ENCODE data around the gene CTDSPL. TPM values are rescaled to one million over a fixed set of nuclear protein-coding genes. Genes with fewer than 3 reads are reported as not detected.
A peak's percentile ranks its signal among the peaks of the same experiment; 100 is the strongest.
"Not testable (repeated sequence)": the region's sequence is repeated elsewhere in the genome, so short reads cannot be mapped to it uniquely, and the experiment has no call there.

The CTDSPL gene, protein sequence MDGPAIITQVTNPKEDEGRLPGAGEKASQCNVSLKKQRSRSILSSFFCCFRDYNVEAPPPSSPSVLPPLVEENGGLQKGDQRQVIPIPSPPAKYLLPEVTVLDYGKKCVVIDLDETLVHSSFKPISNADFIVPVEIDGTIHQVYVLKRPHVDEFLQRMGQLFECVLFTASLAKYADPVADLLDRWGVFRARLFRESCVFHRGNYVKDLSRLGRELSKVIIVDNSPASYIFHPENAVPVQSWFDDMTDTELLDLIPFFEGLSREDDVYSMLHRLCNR
- total RNA-seq = 6.1 and 6.5 TPM in 2 replicates

DNA sequence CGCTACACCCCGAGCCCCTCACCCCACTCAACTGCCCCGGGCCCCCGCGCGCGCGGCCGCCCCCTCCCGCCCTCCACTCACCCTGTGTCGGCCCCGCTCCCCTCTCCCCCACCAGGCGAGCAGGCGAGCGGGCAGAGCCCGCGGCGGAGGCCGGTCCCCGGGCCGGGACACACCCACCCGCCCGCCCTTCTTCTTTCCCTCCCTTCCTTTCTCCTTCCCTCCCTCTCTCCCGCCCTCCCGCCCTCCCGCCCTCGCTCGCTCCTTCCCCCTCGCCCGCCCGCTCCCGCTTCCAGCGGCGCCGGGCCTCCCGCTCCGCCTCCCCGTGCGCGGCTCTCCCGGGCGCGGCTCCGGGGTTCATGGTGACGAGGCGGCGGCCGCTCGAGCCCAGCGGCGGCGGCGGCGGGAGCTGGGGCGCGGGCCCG lies at the start of gene CTDSPL:
Gene CTDSPL (plus strand): TSS at position 261 of the 422 bp plus-strand sequence. CDS start 320 bp downstream, outside the sequence.
- Mint-ChIP-seq H3K4me1 (peaks cover 22% of the 10 kb centered on the region), H3K27ac (peak within 1 kb of the TSS; percentile 76), H3K36me3 (ENCODE audit: low read depth) (no peaks in the 10 kb centered on the region), H3K4me3 (peak within 1 kb of the TSS; percentile 86), H3K27me3 (peaks cover 38% of the 10 kb centered on the region), H3K9me3 (no peaks in the 10 kb centered on the region)
- intact Hi-C loops (cut with micrococcal nuclease) = no loop called here
- DNase-seq = peak; percentile 81

DNA sequence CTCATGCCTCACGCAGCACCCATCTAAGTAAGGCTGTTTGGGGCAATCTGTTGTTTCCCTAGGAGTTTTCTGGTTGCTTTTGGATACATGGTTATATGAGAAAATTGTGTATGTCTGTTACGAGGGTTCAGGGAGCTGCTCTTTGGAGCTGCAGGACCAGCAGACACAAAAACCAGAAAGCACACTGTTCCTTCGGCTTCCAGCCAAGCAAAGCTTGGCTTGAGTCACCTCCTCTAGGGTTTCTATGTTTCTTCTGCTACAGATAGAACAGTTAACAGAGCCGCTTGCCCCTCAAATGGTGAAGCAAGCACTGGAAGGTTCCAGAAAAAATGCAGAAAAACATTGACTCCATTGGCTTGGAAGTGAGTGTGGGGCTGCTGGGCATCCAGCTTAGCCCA lies 49.2 kb upstream of the CTDSPL start:
- Mint-ChIP-seq H3K9me3 (no peaks in the 10 kb centered on the region), H3K27ac (no peak overlapping the region), H3K27me3 (peaks cover 2% of the 10 kb centered on the region), H3K4me3 (no peak overlapping the region), H3K36me3 (ENCODE audit: low read depth) (no peaks in the 10 kb centered on the region), H3K4me1 (no peaks in the 10 kb centered on the region)
- DNase-seq = no peak
- intact Hi-C loops (cut with micrococcal nuclease) = no loop called here

DNA sequence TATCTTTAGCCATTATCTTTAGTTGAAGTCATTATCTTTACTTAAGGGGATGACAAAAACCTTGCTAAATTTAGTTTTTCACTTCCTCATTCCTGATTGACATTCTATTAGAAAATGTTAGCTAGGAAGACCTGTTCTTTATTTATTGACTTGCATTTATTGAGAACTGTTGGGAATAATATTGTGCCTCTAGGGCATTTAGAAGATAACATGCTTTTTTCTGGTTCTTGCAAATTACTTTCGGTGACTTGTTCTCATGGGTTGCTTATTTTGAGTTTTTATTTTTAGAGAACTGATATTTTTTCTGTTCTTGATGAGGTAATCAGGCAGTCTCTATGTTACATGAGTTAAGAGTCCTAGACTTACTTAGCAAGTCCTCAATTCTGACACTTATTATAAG lies 48.3 kb upstream of the CTDSPL start:
- DNase-seq = no peak

DNA sequence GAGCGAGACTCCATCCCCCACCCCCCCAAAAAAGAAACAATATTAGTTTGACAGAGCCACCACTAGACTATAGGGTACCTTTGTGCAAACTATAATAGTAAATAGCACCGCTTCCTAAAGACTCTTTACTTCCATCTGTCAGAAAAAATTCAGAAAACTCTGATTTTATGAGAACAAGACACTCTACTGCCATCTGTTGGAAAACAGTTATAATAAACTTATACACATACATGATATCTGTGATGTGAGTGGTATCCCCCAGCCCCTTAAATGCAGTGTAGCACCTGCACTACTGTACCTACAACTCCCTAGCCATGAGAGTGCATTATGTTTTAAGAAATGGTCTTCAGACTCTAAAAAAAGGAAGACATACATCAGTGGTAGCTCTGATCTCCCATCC lies 47.1 kb upstream of the CTDSPL start:
- no peak overlapping the region for H3K27ac Mint-ChIP-seq
- intact Hi-C loops (cut with micrococcal nuclease) = no loop called here

More for the DNA sequence above, 48.3 kb upstream of the CTDSPL start:
- intact Hi-C loops (cut with micrococcal nuclease) = no loop called here
- Mint-ChIP-seq H3K4me1 (no peaks in the 10 kb centered on the region), H3K27me3 (peaks cover 2% of the 10 kb centered on the region), H3K9me3 (no peaks in the 10 kb centered on the region), H3K36me3 (ENCODE audit: low read depth) (no peaks in the 10 kb centered on the region), H3K4me3 (no peak overlapping the region), H3K27ac (no peak overlapping the region)

DNA sequence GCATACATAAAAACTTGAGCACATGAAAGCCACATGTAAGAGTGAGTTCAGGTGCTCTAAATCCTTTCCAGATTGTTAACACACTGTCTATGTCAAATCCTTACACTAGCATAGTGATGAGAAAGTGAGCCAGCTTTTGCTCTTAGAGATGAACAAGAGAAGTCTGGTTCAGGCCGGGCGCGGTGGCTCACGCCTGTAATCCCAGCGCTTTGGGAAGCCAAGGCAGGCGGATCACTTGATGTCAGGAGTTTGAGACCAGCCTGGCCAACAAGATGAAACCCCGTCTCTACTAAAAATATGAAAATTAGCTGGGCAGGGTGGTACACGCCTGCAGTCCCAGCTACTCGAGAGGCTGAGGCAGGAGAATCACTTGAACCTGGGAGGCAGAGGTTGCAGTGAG lies 46.5 kb upstream of the CTDSPL start:
- H3K9me3 Mint-ChIP-seq; H3K4me3 Mint-ChIP-seq; H3K27ac Mint-ChIP-seq; H3K4me1 Mint-ChIP-seq; H3K27me3 Mint-ChIP-seq; H3K36me3 Mint-ChIP-seq (ENCODE audit: low read depth); intact Hi-C loops (cut with micrococcal nuclease); DNase-seq: not testable (repeated sequence)

More for the DNA sequence above, 47.1 kb upstream of the CTDSPL start:
- Mint-ChIP-seq H3K27me3 (peaks cover 2% of the 10 kb centered on the region), H3K9me3 (no peaks in the 10 kb centered on the region), H3K36me3 (ENCODE audit: low read depth) (no peaks in the 10 kb centered on the region), H3K4me3 (no peak overlapping the region), H3K4me1 (no peaks in the 10 kb centered on the region)
- no peak for DNase-seq

DNA sequence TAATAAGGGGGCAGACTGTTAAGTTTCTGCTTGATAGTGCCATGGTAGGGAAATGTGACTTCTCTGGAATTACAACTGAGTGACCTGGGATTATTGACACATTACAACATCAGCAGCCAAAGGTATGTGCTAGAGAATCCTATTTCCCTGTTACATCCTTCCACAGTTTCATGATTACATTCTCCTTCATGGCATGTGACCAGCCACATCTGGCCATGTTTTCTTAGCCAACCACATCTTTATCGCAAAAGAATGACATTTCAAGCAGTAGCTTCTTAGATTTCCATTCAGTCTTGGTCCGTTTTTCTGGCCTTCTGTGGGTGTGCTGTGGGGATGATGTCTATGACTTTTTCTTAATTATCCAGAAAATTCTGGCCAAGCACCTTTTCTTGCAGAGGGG lies 45.4 kb upstream of the CTDSPL start:
- intact Hi-C loops (cut with micrococcal nuclease) = no loop called here
- DNase-seq = no peak
- H3K27me3 Mint-ChIP-seq = peaks cover 4% of the 10 kb centered on the region
- H3K4me3 Mint-ChIP-seq = no peak overlapping the region
- no peaks in the 10 kb centered on the region for H3K9me3 Mint-ChIP-seq
- no peak overlapping the region for H3K27ac Mint-ChIP-seq
- no peaks in the 10 kb centered on the region for H3K36me3 Mint-ChIP-seq (ENCODE audit: low read depth)
- no peaks in the 10 kb centered on the region for H3K4me1 Mint-ChIP-seq

DNA sequence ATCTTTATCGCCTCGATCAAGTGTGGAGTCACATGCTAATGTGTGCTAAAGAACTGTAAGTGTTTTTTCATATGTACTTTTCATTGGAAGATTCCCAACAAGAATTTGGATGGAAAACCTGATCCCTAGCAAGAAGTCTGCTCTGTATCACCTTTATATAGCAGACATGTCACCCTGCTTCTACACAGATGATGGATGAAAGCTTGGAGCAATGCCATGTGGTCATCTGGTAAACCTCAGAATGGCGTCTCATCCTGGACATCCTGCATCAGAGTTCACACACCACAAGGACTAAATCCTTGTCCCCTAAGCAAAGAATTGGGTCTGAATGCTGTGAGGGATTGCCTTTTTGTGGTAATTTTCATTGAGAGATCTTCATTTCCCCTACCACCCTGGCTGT lies 42.1 kb upstream of the CTDSPL start:
- no peak for DNase-seq
- Mint-ChIP-seq H3K4me3 (no peak overlapping the region), H3K27ac (no peak overlapping the region), H3K9me3 (no peaks in the 10 kb centered on the region), H3K27me3 (peaks cover 4% of the 10 kb centered on the region), H3K4me1 (no peaks in the 10 kb centered on the region), H3K36me3 (ENCODE audit: low read depth) (no peaks in the 10 kb centered on the region)
- intact Hi-C loops (cut with micrococcal nuclease) = no loop called here

DNA sequence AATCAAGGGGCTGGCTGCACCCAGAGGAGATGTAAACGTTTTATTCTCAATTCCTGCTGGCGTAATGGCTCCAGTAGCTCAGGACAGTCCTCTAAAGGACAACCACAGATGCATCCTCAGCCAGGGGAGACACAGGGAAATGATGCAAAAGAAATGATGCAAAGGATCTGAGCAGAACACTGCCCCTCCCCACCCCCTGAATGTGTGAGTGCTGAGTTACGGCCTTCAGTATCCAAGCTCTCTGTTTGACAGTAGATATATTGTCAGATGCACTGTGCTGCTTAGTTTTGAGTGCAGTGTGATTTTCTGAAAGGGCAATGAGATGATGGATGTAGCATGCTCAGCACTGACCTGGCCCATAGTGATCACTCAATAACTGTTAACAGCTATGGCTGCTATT lies 41.4 kb upstream of the CTDSPL start:
- peaks cover 4% of the 10 kb centered on the region for H3K27me3 Mint-ChIP-seq
- no peaks in the 10 kb centered on the region for H3K36me3 Mint-ChIP-seq (ENCODE audit: low read depth)
- DNase-seq = no peak
- intact Hi-C loops (cut with micrococcal nuclease) = no loop called here
- H3K27ac Mint-ChIP-seq = no peak overlapping the region
- H3K9me3 Mint-ChIP-seq = no peaks in the 10 kb centered on the region
- H3K4me1 Mint-ChIP-seq = no peaks in the 10 kb centered on the region
- H3K4me3 Mint-ChIP-seq = no peak overlapping the region

DNA sequence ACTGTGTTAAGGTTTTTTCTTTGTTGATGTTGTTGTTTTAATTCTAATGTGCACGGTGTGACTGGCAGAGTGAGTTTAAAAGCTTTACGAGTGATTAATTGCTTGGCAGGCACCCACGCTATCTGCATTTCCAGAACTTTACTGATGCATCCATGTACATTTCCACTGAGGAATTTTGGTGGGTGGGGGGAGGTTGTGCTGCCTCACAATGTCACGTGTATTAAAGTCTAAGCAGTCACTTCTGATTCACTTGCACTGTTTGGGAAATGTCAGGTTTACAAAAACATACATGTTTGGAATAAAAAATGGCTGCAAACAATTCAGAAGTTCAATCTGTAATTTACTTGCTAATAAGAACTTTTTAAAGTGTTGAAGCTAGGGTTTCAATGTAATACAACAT lies 38.5 kb upstream of the CTDSPL start:
- Mint-ChIP-seq H3K27ac (no peak overlapping the region), H3K4me1 (no peaks in the 10 kb centered on the region), H3K27me3 (peaks cover 11% of the 10 kb centered on the region), H3K36me3 (ENCODE audit: low read depth) (no peaks in the 10 kb centered on the region), H3K4me3 (no peak overlapping the region), H3K9me3 (no peaks in the 10 kb centered on the region)
- DNase-seq = no peak
- intact Hi-C loops (cut with micrococcal nuclease) = no loop called here

DNA sequence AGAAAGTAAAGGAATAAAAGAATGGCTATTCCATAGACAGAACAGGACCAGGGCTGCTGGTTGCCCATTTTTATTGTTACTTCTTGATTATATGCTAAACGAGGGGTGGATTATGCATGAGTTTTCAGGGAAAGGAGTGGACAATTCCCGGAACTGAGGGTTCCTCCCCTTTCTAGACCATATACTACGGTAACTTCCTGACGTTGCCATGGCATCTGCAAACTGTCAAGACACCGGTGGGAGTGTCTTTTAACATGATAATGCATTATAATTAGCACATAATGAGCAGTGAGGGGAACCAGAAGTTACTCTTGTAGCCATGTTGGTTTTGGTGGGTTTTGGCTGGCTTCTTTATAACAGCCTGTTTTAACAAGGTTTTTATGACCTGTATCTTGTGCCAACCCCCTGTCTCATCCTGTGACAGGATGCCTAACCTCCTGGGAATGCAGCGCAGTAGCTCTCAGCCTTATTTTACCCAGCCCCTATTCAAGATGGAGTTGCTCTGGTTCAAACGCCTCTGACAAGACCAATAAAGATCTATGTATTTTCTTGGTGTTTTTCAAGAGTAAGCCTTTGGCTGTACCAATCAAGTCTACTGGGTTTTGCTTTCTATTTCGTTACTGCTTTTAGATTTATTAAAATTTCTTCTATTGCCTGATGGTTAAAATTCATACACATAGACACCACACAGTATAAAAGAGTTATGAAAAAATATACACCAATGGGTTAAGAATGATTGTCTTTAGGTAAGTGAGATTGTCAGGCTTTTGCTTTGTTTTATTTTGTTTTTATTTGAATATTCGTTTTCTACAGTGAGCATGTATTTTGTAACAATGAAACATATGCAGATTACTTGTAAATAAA lies 37.4 kb upstream of the CTDSPL start:
- intact Hi-C loops (cut with micrococcal nuclease) = no loop called here
- Mint-ChIP-seq H3K27me3 (peaks cover 13% of the 10 kb centered on the region), H3K4me1 (no peaks in the 10 kb centered on the region), H3K9me3 (no peaks in the 10 kb centered on the region), H3K36me3 (ENCODE audit: low read depth) (no peaks in the 10 kb centered on the region), H3K27ac (no peak overlapping the region), H3K4me3 (no peak overlapping the region)
- DNase-seq = no peak

DNA sequence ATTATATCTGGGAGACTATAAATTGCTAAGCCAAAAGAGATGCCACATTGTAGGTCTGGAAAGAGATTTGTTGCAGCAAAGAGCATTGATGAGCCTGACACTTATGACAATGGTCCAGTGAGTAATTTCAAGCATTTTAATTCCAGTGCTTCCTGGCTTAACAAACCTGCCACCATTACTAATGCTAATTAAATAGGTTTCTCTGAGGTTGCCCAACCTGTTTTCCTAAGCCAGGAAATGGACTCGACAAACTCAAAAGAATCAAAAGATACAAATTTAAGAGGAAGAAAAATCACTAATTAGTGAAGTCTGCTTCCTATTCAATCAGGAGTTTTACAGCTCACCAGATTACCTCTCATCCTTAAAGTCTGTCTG lies 36.7 kb upstream of the CTDSPL start:
- Mint-ChIP-seq H3K27ac (no peak overlapping the region), H3K36me3 (ENCODE audit: low read depth) (no peaks in the 10 kb centered on the region), H3K4me1 (no peaks in the 10 kb centered on the region), H3K9me3 (no peaks in the 10 kb centered on the region), H3K4me3 (no peak overlapping the region), H3K27me3 (peaks cover 13% of the 10 kb centered on the region)
- intact Hi-C loops (cut with micrococcal nuclease) = no loop called here
- DNase-seq = no peak

DNA sequence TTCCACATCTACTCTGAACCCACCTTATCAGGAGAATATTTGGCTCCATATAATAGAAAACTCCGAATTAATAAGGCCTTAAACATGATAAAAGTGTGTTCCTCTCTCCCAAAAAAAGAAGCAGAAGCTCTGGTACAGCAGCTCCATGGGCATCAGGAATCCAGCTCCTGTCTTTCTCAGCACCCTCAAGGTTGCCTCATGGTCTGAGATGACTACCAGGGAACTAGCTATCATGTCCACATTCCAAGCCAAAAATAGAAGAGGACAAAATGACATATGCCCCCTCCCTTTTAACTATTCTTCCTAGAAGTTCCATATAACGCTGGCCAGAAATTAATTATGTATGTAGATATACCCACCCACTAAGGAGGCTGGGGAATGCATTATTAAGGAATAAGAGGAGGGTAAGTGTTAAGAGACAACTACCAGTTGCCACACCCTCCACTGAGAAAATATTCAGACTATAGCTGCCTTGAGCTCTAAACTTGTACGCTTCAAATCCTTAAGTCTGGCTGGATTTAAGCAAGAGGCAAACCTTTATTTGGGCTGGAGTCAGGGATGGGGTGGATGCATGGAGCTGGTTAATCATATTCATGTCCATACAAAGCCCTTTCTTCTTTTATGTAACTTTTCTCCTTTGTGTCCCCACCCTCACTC lies 35.8 kb upstream of the CTDSPL start:
- Mint-ChIP-seq H3K27me3 (peaks cover 12% of the 10 kb centered on the region), H3K36me3 (ENCODE audit: low read depth) (no peaks in the 10 kb centered on the region), H3K9me3 (no peaks in the 10 kb centered on the region), H3K4me1 (no peaks in the 10 kb centered on the region), H3K4me3 (no peak overlapping the region), H3K27ac (no peak overlapping the region)
- intact Hi-C loops (cut with micrococcal nuclease) = no loop called here
- DNase-seq = no peak

DNA sequence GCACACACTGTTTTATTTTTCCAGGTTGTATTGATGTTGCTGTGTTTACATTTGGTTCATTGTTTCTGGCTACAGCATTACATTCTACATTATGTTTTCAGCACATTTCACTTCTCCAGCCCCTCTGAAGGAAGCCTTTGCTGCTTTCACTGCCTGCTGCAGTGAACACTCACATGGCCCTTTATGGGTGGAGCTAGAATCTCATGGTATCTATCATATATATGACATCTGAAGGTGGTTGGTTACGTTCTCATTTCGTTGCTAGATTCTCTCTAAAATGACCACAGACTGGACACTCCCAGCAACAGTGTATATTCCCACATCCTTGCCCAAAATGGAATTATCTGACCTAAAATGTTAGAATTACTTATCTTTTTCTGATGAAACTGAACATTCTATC lies 35.2 kb upstream of the CTDSPL start:
- H3K9me3 Mint-ChIP-seq = no peaks in the 10 kb centered on the region
- intact Hi-C loops (cut with micrococcal nuclease) = no loop called here
- H3K36me3 Mint-ChIP-seq (ENCODE audit: low read depth) = no peaks in the 10 kb centered on the region
- no peak overlapping the region for H3K27ac Mint-ChIP-seq
- H3K4me3 Mint-ChIP-seq = no peak overlapping the region
- H3K27me3 Mint-ChIP-seq = peaks cover 11% of the 10 kb centered on the region
- no peaks in the 10 kb centered on the region for H3K4me1 Mint-ChIP-seq
- no peak for DNase-seq

DNA sequence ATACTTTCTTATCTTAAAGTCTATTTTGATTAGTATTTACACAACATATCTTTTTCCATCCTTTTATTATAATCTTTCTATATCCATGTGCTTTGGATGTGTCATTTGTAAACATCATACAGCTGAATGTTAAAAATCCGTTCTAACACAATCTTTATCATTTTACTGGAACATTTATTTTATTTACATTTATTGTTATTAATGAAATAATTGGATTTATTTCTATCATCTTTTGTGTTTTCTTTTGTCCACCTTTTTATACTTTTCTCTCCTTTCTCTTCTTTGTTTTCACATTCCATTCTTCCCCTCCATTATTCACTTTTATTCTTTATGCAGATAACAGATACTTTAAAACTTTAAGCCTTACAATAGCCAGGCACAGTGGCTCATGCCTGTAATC lies 34.7 kb upstream of the CTDSPL start:
- Mint-ChIP-seq H3K9me3 (no peaks in the 10 kb centered on the region), H3K4me1 (no peaks in the 10 kb centered on the region), H3K27ac (no peak overlapping the region), H3K27me3 (peaks cover 11% of the 10 kb centered on the region), H3K36me3 (ENCODE audit: low read depth) (no peaks in the 10 kb centered on the region), H3K4me3 (no peak overlapping the region)
- intact Hi-C loops (cut with micrococcal nuclease) = no loop called here
- no peak for DNase-seq
